Motor neuron (in vitro differentiated cells): ENCODE results near the gene U2AF1. TPM values are rescaled to one million over a fixed set of nuclear protein-coding genes. Genes with fewer than 3 reads are reported as not detected.

Experiments
- total RNA-seq, 8 experiments: library from RNA; unstranded; fragments of 300-600 nt; gene quantifications; 2 replicates each; pipeline versions ENCODE4 v1.2.3 to v1.2.4, GENCODE V29; 2022

U2AF1 gene
- total RNA-seq, 8 experiments from 2014 or later = 8.5 to 80.5 (median 32.3) TPM

Other genes with a start within 250 kb of the U2AF1 start
- 10 to 100 TPM in 4 of 8 experiments, 1 to 10 TPM in 4; 5.6 to 28.9 (median 10.0) TPM for gene WDR4, start 228.0 kb downstream of the U2AF1 start, total RNA-seq
- 10 to 100 TPM; 24.5 to 75.1 (median 34.8) TPM for gene NDUFV3, start 214.3 kb downstream of the U2AF1 start, total RNA-seq
- gene ERVH48-1, start 181.9 kb downstream of the U2AF1 start, total RNA-seq = 1 to 10 TPM in 3 of 8 experiments, under 1 TPM in 5; 0.25 to 2.6 (median 0.72) TPM
- gene PKNOX1, start 133.0 kb downstream of the U2AF1 start, total RNA-seq = 10 to 100 TPM; 12.5 to 27.3 (median 15.1) TPM
- 10 to 100 TPM in 7 of 8 experiments, 1 to 10 TPM in 1; 8.3 to 78.8 (median 53.7) TPM for gene CBS, start 31.7 kb downstream of the U2AF1 start, total RNA-seq
- gene CRYAA, start 61.4 kb upstream of the U2AF1 start, total RNA-seq = 1 to 10 TPM in 1 of 8 experiments, under 1 TPM in 3, not detected in 4; 0.33 to 1.0 (median 0.65) TPM